Activated T-cell treated with anti-CD3 and anti-CD28 coated beads, Interleukin-2, amount 50 U/mL, for 72 hours (primary cell): Measurements from ENCODE around the gene ZNF69. TPM values are rescaled to one million over a fixed set of nuclear protein-coding genes. Genes with fewer than 3 reads are reported as not detected.
"Not testable (repeated sequence)": the region's sequence is repeated elsewhere in the genome, so short reads cannot be mapped to it uniquely, and the experiment has no call there.

Source experiments
- ATAC-seq, 2 donors: fragments of 150-1000 bp; cut with Tn5 transposase; replicated peaks in 1 of 2; 2 replicates each; pipeline ENCODE4 v1.10.0; 2021; ENCODE audit warnings: moderate library complexity in 2 of 2, mild to moderate bottlenecking in 1 of 2
- DNase-seq, 2 donors: peaks; one replicate each; pipeline ENCODE4 v3.0.0; 2021 to 2022; ENCODE audit warnings: mixed read lengths in 1 of 2
- H3K27ac Mint-ChIP-seq: one replicate; pipeline ENCODE4 v1.8.0; 2022; ENCODE audit warnings: mild to moderate bottlenecking, moderate library complexity, mixed read lengths
- H3K27me3 Mint-ChIP-seq: one replicate; pipeline ENCODE4 v1.8.0; 2022; ENCODE audit warnings: low read depth, mixed read lengths
- H3K36me3 Mint-ChIP-seq, 2 donors: one replicate each; pipeline ENCODE4 v1.8.0; 2022; ENCODE audit warnings: mixed read lengths in 2 of 2, mild to moderate bottlenecking in 1 of 2; ENCODE audit not compliant: insufficient read depth in 2 of 2
- H3K4me1 Mint-ChIP-seq: one replicate; pipeline ENCODE4 v1.8.0; 2022; ENCODE audit warnings: low read depth, mixed read lengths
- H3K4me3 Mint-ChIP-seq, 2 donors: one replicate each; pipeline ENCODE4 v1.8.0; 2022; ENCODE audit warnings: mild to moderate bottlenecking in 2 of 2, mixed read lengths in 2 of 2, moderate library complexity in 2 of 2
- H3K9me3 Mint-ChIP-seq, 2 donors: one replicate each; pipeline ENCODE4 v1.8.0; 2022; ENCODE audit warnings: mixed read lengths in 2 of 2
- total RNA-seq, 2 donors: library from RNA; stranded (reverse); gene quantifications; one replicate each; pipeline ENCODE4 v1.2.3, GENCODE V29; 2022

The ZNF69 gene
- total RNA-seq, 2 donors from 2014 or later = 2.0 to 2.6 TPM

GRCh38 chr19:11944656-11945055 lies 57.1 kb downstream of the ZNF69 start:
- Mint-ChIP-seq H3K36me3 (peaks cover 74 to 93% of the 10 kb centered on the region in 2 donors), H3K27ac (no peak overlapping the region), H3K27me3 (no peaks in the 10 kb centered on the region), H3K4me1 (no peaks in the 10 kb centered on the region), H3K9me3 (peaks cover 26 to 53% of the 10 kb centered on the region in 2 donors), H3K4me3 (no peak overlapping the region)
- DNase-seq (no peak), ATAC-seq (no peak)

GRCh38 chr19:11948646-11949045 lies 61.1 kb downstream of the ZNF69 start:
- no peaks in the 10 kb centered on the region for H3K4me1 Mint-ChIP-seq
- peak overlapping the region; percentile 82 for H3K27ac Mint-ChIP-seq
- ATAC-seq (no peak), DNase-seq (no peak)
- H3K36me3 Mint-ChIP-seq = peaks cover 70 to 86% of the 10 kb centered on the region in 2 donors
- no peak overlapping the region for H3K4me3 Mint-ChIP-seq
- peaks cover 23 to 43% of the 10 kb centered on the region in 2 donors for H3K9me3 Mint-ChIP-seq
- H3K27me3 Mint-ChIP-seq = no peaks in the 10 kb centered on the region

DNA sequence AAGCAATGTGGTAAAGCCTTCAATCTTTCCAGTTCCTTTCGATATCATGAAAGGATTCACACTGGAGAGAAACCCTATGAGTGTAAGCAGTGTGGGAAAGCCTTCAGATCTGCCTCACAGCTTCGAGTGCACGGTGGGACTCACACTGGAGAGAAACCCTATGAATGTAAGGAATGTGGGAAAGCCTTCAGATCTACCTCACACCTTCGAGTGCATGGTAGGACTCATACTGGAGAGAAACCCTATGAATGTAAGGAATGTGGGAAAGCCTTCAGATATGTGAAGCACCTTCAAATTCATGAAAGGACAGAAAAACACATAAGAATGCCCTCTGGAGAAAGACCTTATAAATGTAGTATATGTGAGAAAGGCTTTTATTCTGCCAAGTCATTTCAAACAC lies 61.6 kb downstream of the ZNF69 start:
- Mint-ChIP-seq H3K9me3 (peaks cover 22 to 40% of the 10 kb centered on the region in 2 donors), H3K36me3 (peaks cover 65 to 83% of the 10 kb centered on the region in 2 donors), H3K27ac (peak overlapping the region; percentile 94), H3K4me1 (no peaks in the 10 kb centered on the region), H3K4me3 (no peak overlapping the region), H3K27me3 (no peaks in the 10 kb centered on the region)
- DNase-seq = no peak
- no peak for ATAC-seq

- DNase-seq, H3K4me1 Mint-ChIP-seq, ATAC-seq, H3K27me3 Mint-ChIP-seq, H3K4me3 Mint-ChIP-seq: not testable (repeated sequence)
- H3K36me3 Mint-ChIP-seq = peaks cover 61 to 78% of the 10 kb centered on the region in 2 donors
- H3K27ac Mint-ChIP-seq = peak overlapping the region; percentile 94
- H3K9me3 Mint-ChIP-seq = peaks cover 20 to 36% of the 10 kb centered on the region in 2 donors
These were observed 62.1 kb downstream of the ZNF69 start for GRCh38 chr19:11949614-11950080.

GRCh38 chr19:11950312-11950711 lies 62.7 kb downstream of the ZNF69 start:
- no peak for DNase-seq
- Mint-ChIP-seq H3K27ac (peak overlapping the region; percentile 94), H3K36me3 (peaks cover 60 to 74% of the 10 kb centered on the region in 2 donors), H3K4me1 (no peaks in the 10 kb centered on the region), H3K27me3 (no peaks in the 10 kb centered on the region), H3K9me3 (peaks cover 19 to 36% of the 10 kb centered on the region in 2 donors), H3K4me3 (no peak overlapping the region)
- no peak for ATAC-seq

Other genes starting within 250 kb of the ZNF69 start
- 1 to 10 TPM; 1.4 to 3.3 TPM for gene ZNF823, start 148.8 kb upstream of the ZNF69 start, total RNA-seq
- 1 to 10 TPM; 5.3 to 6.0 TPM for gene ZNF441, start 120.8 kb upstream of the ZNF69 start, total RNA-seq
- gene ZNF491, start 89.3 kb upstream of the ZNF69 start, total RNA-seq = 1 to 10 TPM in 1 of 2 donors, under 1 TPM in 1; 0.46 to 2.4 TPM
- 10 to 100 TPM; 10.2 to 11.2 TPM for gene ZNF440, start 73.5 kb upstream of the ZNF69 start, total RNA-seq
- gene ZNF439, start 39.1 kb upstream of the ZNF69 start, total RNA-seq = 10 to 100 TPM in 1 of 2 donors, 1 to 10 TPM in 1; 5.8 to 10.1 TPM
- 10 to 100 TPM; 16.0 to 17.2 TPM for gene ZNF700, start 37.3 kb downstream of the ZNF69 start, total RNA-seq
- gene ZNF763, start 77.3 kb downstream of the ZNF69 start, total RNA-seq = 1 to 10 TPM; 1.3 to 2.4 TPM
- gene ZNF433, start 147.9 kb downstream of the ZNF69 start, total RNA-seq = 1 to 10 TPM; 1.6 to 2.3 TPM
- under 1 TPM; 0.39 to 0.55 TPM for gene ZNF878, start 165.2 kb downstream of the ZNF69 start, total RNA-seq
- gene ZNF844, start 176.9 kb downstream of the ZNF69 start, total RNA-seq = 1 to 10 TPM; 3.6 to 8.4 TPM